H1 (cell line): Measurements from ENCODE around the gene MAN2A1.

Experiments used
- CEBPB ChIP-seq: IDR thresholded peaks from 2 replicates; pipeline ENCODE4 v1.6.1; 2012; ENCODE audit warnings: low read depth, low read length
- CHD1 ChIP-seq: IDR thresholded peaks from 2 replicates; pipeline ENCODE4 v1.6.1; 2012; ENCODE audit warnings: low read depth, low read length, improper control_type of control experiment
- CREB1 ChIP-seq: IDR thresholded peaks from 2 replicates; pipeline ENCODE4 v1.6.1; 2012; ENCODE audit warnings: inconsistent platforms
- EP300 ChIP-seq, 2 experiments: IDR thresholded peaks; 1 replicate in 1 of 2; 2 replicates in 1 of 2; pipeline ENCODE4 v1.6.1; 2011 to 2012; ENCODE audit warnings: low read depth in 2 of 2, low read length in 2 of 2, mild to moderate bottlenecking in 2 of 2, borderline replicate concordance in 1 of 2, inconsistent platforms in 1 of 2, moderate library complexity in 1 of 2
- EZH2 ChIP-seq: fragments of 200-600 bp; sonication (generic); IDR thresholded peaks from 2 replicates; pipeline ENCODE4 v1.7.1; 2012; ENCODE audit warnings: low read depth, mild to moderate bottlenecking, moderate library complexity, low read length, inconsistent platforms; ENCODE audit not compliant: severe bottlenecking
- JUN ChIP-seq: IDR thresholded peaks from 2 replicates; pipeline ENCODE4 v1.6.1; 2011; ENCODE audit warnings: low read depth, mild to moderate bottlenecking, improper control_type of control experiment, low read length
- KDM1A ChIP-seq: fragments of 200-600, 300-600 bp; sonication (generic); IDR thresholded peaks from 2 replicates; pipeline ENCODE4 v1.7.1; 2016; ENCODE audit warnings: mild to moderate bottlenecking, low read length, borderline replicate concordance
- MAX ChIP-seq: IDR thresholded peaks from 2 replicates; pipeline ENCODE4 v1.6.1; 2012; ENCODE audit warnings: inconsistent platforms
- POLR2AphosphoS5 ChIP-seq: IDR thresholded peaks from 2 replicates; pipeline ENCODE4 v1.6.1; 2011; ENCODE audit warnings: low read depth, low read length
- RFX5 ChIP-seq: IDR thresholded peaks from 2 replicates; pipeline ENCODE4 v1.6.1; 2011; ENCODE audit warnings: low read depth, low read length, improper control_type of control experiment, borderline replicate concordance
- TAF7 ChIP-seq: optimal IDR thresholded peaks from 2 replicates; pipeline ENCODE3; 2011; ENCODE audit warnings: low read depth, mild to moderate bottlenecking, inconsistent platforms, low read length, moderate library complexity, borderline replicate concordance
- ZNF274 ChIP-seq: IDR thresholded peaks from 2 replicates; pipeline ENCODE4 v1.7.0; 2012; ENCODE audit warnings: low read length, borderline replicate concordance; ENCODE audit errors: extremely low read depth
- TF ChIP-seq, protein P1 (sequence below), 3 experiments: IDR thresholded peaks; 1 replicate in 2 of 3; 2 replicates in 1 of 3; pipeline versions ENCODE4 v1.5.1 to v1.6.1; 2011; ENCODE audit warnings: low read length in 3 of 3, mild to moderate bottlenecking in 3 of 3, inconsistent platforms in 2 of 3, low read depth in 1 of 3, moderate library complexity in 1 of 3; ENCODE audit not compliant: insufficient read depth in 1 of 3; ENCODE audit errors: control extremely low read depth in 1 of 3
- TF ChIP-seq, protein P2 (sequence below): IDR thresholded peaks from 2 replicates; pipeline ENCODE4 v1.6.1; 2011; ENCODE audit warnings: low read length, improper control_type of control experiment

DNA sequence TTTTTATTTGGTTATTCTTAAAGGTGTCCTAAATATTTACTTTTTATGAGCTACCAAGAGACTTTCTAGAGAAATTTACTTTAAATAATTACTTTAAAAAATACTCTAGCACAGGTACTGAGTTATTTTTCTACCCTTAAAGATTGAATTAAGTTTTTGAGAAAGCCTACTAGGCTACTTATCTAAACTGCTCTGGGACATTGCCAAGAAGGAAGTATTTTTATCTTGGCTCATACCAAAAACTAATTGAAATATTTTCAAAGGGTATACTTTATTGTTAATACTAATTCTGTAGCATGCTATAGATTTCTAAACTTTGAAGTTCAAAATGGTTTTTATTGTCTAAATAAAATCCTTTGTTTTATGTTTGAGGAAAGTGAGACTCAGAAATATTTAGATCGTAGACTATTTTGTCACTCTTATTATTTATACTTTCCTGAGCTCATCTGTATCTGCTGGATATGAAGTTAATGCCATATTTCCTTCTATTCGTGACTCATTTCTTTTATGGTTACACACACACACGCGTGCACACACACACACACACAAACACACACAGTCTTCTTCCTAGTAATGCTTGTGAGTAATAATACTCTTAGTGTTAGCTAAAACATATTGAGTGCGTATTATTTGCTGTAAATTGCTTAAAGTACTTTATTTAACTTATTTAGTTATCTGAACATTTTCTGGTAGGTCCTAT is 89.5 kb downstream of the MAN2A1 start:
- TF ChIP-seq, protein P1, sequence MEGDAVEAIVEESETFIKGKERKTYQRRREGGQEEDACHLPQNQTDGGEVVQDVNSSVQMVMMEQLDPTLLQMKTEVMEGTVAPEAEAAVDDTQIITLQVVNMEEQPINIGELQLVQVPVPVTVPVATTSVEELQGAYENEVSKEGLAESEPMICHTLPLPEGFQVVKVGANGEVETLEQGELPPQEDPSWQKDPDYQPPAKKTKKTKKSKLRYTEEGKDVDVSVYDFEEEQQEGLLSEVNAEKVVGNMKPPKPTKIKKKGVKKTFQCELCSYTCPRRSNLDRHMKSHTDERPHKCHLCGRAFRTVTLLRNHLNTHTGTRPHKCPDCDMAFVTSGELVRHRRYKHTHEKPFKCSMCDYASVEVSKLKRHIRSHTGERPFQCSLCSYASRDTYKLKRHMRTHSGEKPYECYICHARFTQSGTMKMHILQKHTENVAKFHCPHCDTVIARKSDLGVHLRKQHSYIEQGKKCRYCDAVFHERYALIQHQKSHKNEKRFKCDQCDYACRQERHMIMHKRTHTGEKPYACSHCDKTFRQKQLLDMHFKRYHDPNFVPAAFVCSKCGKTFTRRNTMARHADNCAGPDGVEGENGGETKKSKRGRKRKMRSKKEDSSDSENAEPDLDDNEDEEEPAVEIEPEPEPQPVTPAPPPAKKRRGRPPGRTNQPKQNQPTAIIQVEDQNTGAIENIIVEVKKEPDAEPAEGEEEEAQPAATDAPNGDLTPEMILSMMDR (IDR thresholded peaks at IDR 0.05; ENCODE audit: control extremely low read depth in 1 of 3, insufficient read depth in 1 of 3, low read depth in 1 of 3, low read length in 3 of 3): no peak
- TF ChIP-seq POLR2AphosphoS5 (no peak), TAF7 (no peak), KDM1A (no peak), RFX5 (no peak), EP300 (IDR thresholded peaks at IDR 0.05; ENCODE audit: borderline replicate concordance in 1 of 2, low read depth in 2 of 2, low read length in 2 of 2) (no peak), EZH2 (no peak), CEBPB (no peak), ZNF274 (no peak), MAX (no peak), CHD1 (no peak), JUN (no peak), CREB1 (no peak)
- TF ChIP-seq, protein P2, sequence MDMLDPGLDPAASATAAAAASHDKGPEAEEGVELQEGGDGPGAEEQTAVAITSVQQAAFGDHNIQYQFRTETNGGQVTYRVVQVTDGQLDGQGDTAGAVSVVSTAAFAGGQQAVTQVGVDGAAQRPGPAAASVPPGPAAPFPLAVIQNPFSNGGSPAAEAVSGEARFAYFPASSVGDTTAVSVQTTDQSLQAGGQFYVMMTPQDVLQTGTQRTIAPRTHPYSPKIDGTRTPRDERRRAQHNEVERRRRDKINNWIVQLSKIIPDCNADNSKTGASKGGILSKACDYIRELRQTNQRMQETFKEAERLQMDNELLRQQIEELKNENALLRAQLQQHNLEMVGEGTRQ: no peak
